ENCODE results near the gene MRPL58. TPM values are rescaled to one million over a fixed set of nuclear protein-coding genes. Genes with fewer than 3 reads are reported as not detected.
"Not testable (repeated sequence)": the region's sequence is repeated elsewhere in the genome, so short reads cannot be mapped to it uniquely, and the experiment has no call there.

MRPL58 gene
- polyA plus RNA-seq, 3 donors: 18.9 to 52.6 (median 44.4) TPM

DNA sequence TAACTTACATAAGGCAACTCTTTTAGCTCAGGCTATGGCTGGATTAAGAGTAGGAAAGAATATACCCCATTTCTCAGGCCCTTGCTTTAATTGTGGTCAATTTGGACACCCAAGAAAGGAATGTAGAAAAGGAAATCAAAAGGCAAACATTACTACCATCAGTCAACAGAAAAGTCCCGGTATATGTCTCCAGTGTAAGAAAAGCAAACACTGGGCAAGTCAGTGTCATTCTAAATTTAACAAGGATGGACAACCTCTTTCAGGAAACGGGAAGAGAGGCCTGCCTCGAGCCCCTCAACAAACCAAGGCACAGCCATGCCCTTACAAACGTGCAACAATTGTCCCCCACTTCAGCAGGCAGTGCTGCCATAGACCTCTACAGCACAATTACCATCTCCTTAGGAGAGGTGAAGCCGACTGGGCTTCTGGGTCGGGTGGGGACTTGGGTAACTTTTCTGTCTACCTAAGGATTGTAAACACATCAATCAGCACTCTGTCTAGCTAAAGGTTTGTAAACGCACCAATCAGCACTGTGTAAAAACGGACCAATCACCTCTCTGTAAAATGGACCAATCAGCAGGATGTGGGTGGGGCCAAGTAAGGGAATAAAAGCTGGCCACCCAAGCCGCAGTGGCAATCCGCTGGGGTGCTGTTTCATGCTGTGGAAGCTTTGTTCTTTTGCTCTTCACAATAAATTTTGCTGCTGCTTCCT, 12.4 kb downstream of the MRPL58 start:
- Histone ChIP-seq H3K36me3 (replicated peaks in 1 of 2; ENCODE audit: control insufficient read depth in 1 of 2, insufficient read depth in 2 of 2, low read length in 2 of 2) (peaks cover 28 to 30% of the 10 kb centered on the region in 2 donors), H3K9ac (ENCODE audit: insufficient read depth, low read length, poor library complexity, severe bottlenecking) (no peak overlapping the region), H4K20me1 (ENCODE audit: insufficient read depth, low read length) (no peaks in the 10 kb centered on the region), H3K27me3 (ENCODE audit: control insufficient read depth in 2 of 2, insufficient read depth in 2 of 2, low read length in 2 of 2) (no peaks in the 10 kb centered on the region), H3K4me1 (ENCODE audit: control insufficient read depth in 1 of 2, insufficient read depth in 2 of 2, low read length in 2 of 2) (peaks cover 18 to 27% of the 10 kb centered on the region in 2 donors), H3K4me3 (replicated peaks in 1 of 3; ENCODE audit: low read depth in 2 of 3, low read length in 3 of 3) (no peak overlapping the region), H3K79me2 (ENCODE audit: insufficient read depth, low read length) (no peaks in the 10 kb centered on the region), H3K9me3 (replicated peaks in 1 of 2; ENCODE audit: control insufficient read depth in 1 of 2, insufficient read depth in 1 of 2, low read length in 2 of 2) (peaks cover 0 to 9% of the 10 kb centered on the region in 2 donors), H3K4me2 (replicated peaks; ENCODE audit: extremely low read depth, low read length, poor library complexity, severe bottlenecking) (no peak overlapping the region), H2AFZ (ENCODE audit: insufficient read depth, low read depth, low read length, poor library complexity, severe bottlenecking) (peak overlapping the region; percentile 50), H3K27ac (ENCODE audit: low read depth in 1 of 2, low read length in 2 of 2) (no peak overlapping the region)
- no peak for DNase-seq
- Mint-ChIP-seq H3K4me3 (peak overlapping the region in 1 of 2 donors; percentile 66), H3K27me3 (ENCODE audit: low read depth in 3 of 3) (peaks cover 0 to 1% (median 0%) of the 10 kb centered on the region in 3 donors), H3K4me1 (peaks cover 38% of the 10 kb centered on the region), H3K27ac (peak overlapping the region in 2 of 7 donors; percentile 8 to 38), H3K36me3 (peaks cover 33 to 42% of the 10 kb centered on the region in 2 donors), H3K9me3 (peaks cover 6 to 12% (median 8%) of the 10 kb centered on the region in 7 donors)
- intact Hi-C loops (cut with micrococcal nuclease): no loop called here
- 70% methylated on average over 5 of the region's 10 CpGs for WGBS (ENCODE audit: insufficient coverage)
- TF ChIP-seq CTCF (IDR thresholded peaks at IDR 0.05): no peak

GRCh38 chr17:75025398-75025734, 12.9 kb downstream of the MRPL58 start:
- 8% methylated on average over 9 of the region's 9 CpGs for WGBS (ENCODE audit: insufficient coverage)
- H3K4me3 Mint-ChIP-seq: peak overlapping the region in 1 of 2 donors; percentile 66

DNA sequence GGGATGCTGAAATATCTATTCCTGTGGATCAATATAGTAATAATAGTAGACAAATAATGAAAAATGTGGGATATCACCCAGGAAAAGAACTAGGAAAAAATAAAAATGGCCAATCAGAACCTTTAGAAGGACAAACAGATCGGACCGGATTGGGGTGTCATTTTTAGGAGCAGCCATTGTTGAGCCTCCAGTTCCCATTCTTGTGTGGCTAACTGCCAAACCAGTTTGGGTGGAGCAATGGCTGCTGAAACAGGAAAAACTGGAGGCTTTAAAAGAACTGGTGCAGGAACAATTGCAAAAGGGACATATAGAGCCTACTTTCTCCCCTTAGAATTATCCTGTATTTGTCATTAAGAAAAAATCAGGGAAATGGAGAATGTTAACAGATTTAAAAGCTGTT, 14.2 kb downstream of the MRPL58 start:
- H3K4me1 Mint-ChIP-seq: peaks cover 38% of the 10 kb centered on the region
- H3K27me3 Mint-ChIP-seq (ENCODE audit: low read depth in 3 of 3); H3K9ac ChIP-seq (ENCODE audit: insufficient read depth, low read length, poor library complexity, severe bottlenecking); H4K20me1 ChIP-seq (ENCODE audit: insufficient read depth, low read length); H3K27me3 ChIP-seq (ENCODE audit: control insufficient read depth in 2 of 2, insufficient read depth in 2 of 2, low read length in 2 of 2); H3K27ac ChIP-seq (ENCODE audit: low read depth in 1 of 2, low read length in 2 of 2); H3K79me2 ChIP-seq (ENCODE audit: insufficient read depth, low read length); intact Hi-C loops (cut with micrococcal nuclease): not testable (repeated sequence)
- peak overlapping the region in 1 of 2 donors; percentile 43 for H3K4me3 Mint-ChIP-seq
- Histone ChIP-seq H3K4me1 (ENCODE audit: control insufficient read depth in 1 of 2, insufficient read depth in 2 of 2, low read length in 2 of 2) (peaks cover 18 to 27% of the 10 kb centered on the region in 2 donors), H3K4me3 (replicated peaks in 1 of 3; ENCODE audit: low read depth in 2 of 3, low read length in 3 of 3) (peak overlapping the region in 1 of 3 experiments; percentile 20), H3K4me2 (replicated peaks; ENCODE audit: extremely low read depth, low read length, poor library complexity, severe bottlenecking) (peak overlapping the region; percentile 42), H3K9me3 (replicated peaks in 1 of 2; ENCODE audit: control insufficient read depth in 1 of 2, insufficient read depth in 1 of 2, low read length in 2 of 2) (peaks cover 5 to 22% of the 10 kb centered on the region in 2 donors), H3K36me3 (replicated peaks in 1 of 2; ENCODE audit: control insufficient read depth in 1 of 2, insufficient read depth in 2 of 2, low read length in 2 of 2) (peaks cover 10 to 12% of the 10 kb centered on the region in 2 donors), H2AFZ (ENCODE audit: insufficient read depth, low read depth, low read length, poor library complexity, severe bottlenecking) (peak overlapping the region; percentile 46)
- H3K36me3 Mint-ChIP-seq: peaks cover 15 to 27% of the 10 kb centered on the region in 2 donors
- DNase-seq: peak in 1 of 3 donors; percentile 23
- H3K9me3 Mint-ChIP-seq: peaks cover 11 to 25% (median 20%) of the 10 kb centered on the region in 7 donors
- 0% methylated on average over 2 of the region's 2 CpGs for WGBS (ENCODE audit: insufficient coverage)
- peak overlapping the region in 1 of 7 donors; percentile 60 for H3K27ac Mint-ChIP-seq

More at GRCh38 chr17:75025398-75025734, 12.9 kb downstream of the MRPL58 start:
- H3K27me3 Mint-ChIP-seq (ENCODE audit: low read depth in 3 of 3); intact Hi-C loops (cut with micrococcal nuclease); H3K4me3 ChIP-seq (replicated peaks in 1 of 3; ENCODE audit: low read depth in 2 of 3, low read length in 3 of 3); H3K27me3 ChIP-seq (ENCODE audit: control insufficient read depth in 2 of 2, insufficient read depth in 2 of 2, low read length in 2 of 2); H3K79me2 ChIP-seq (ENCODE audit: insufficient read depth, low read length); H3K9ac ChIP-seq (ENCODE audit: insufficient read depth, low read length, poor library complexity, severe bottlenecking); H4K20me1 ChIP-seq (ENCODE audit: insufficient read depth, low read length); H3K4me2 ChIP-seq (replicated peaks; ENCODE audit: extremely low read depth, low read length, poor library complexity, severe bottlenecking); H3K27ac ChIP-seq (ENCODE audit: low read depth in 1 of 2, low read length in 2 of 2); DNase-seq: not testable (repeated sequence)
- peak overlapping the region; percentile 50 for H2AFZ ChIP-seq (ENCODE audit: insufficient read depth, low read depth, low read length, poor library complexity, severe bottlenecking)
- Mint-ChIP-seq H3K27ac (peak overlapping the region in 4 of 7 donors; percentile 8 to 38 (median 34)), H3K9me3 (peaks cover 9 to 17% (median 13%) of the 10 kb centered on the region in 7 donors), H3K36me3 (peaks cover 28 to 39% of the 10 kb centered on the region in 2 donors), H3K4me1 (peaks cover 38% of the 10 kb centered on the region)
- peaks cover 23 to 25% of the 10 kb centered on the region in 2 donors for H3K36me3 ChIP-seq (replicated peaks in 1 of 2; ENCODE audit: control insufficient read depth in 1 of 2, insufficient read depth in 2 of 2, low read length in 2 of 2)
- peaks cover 18 to 27% of the 10 kb centered on the region in 2 donors for H3K4me1 ChIP-seq (ENCODE audit: control insufficient read depth in 1 of 2, insufficient read depth in 2 of 2, low read length in 2 of 2)
- H3K9me3 ChIP-seq (replicated peaks in 1 of 2; ENCODE audit: control insufficient read depth in 1 of 2, insufficient read depth in 1 of 2, low read length in 2 of 2): peaks cover 2 to 15% of the 10 kb centered on the region in 2 donors
